Body of pancreas (tissue), 4 donors: Measurements from ENCODE around the gene RNF157. TPM values are rescaled to one million over a fixed set of nuclear protein-coding genes. Genes with fewer than 3 reads are reported as not detected.

Experiments
- ATAC-seq: fragments of 150-250 bp; one replicate; pipeline ENCODE4 v1.9.1; 2016
- DNase-seq, 4 donors: peaks; one replicate each; pipeline ENCODE4 v3.0.0-alpha.2; 2019
- H3K27ac ChIP-seq, 4 donors: fragments of 200-600 bp; sonication (generic); 1 replicate in 3 of 4; 2 replicates in 1 of 4; pipeline versions ENCODE4 v1.5.1 to v1.6.1; 2016 to 2019; ENCODE audit warnings: mild to moderate bottlenecking in 1 of 4, mixed read lengths in 1 of 4, moderate library complexity in 1 of 4
- H3K27me3 ChIP-seq, 2 donors: fragments of 200-600 bp; sonication (generic); one replicate each; pipeline ENCODE4 v1.6.0; 2016; ENCODE audit warnings: mild to moderate bottlenecking in 1 of 2
- H3K36me3 ChIP-seq, 2 donors: fragments of 200-600 bp; sonication (generic); replicated peaks in 1 of 2; 2 replicates each; pipeline ENCODE4 v1.5.1; 2016; ENCODE audit warnings: low read depth in 2 of 2; ENCODE audit not compliant: insufficient read depth in 1 of 2
- H3K4me1 ChIP-seq: fragments of 200-600 bp; sonication (generic); one replicate; pipeline ENCODE4 v1.6.0; 2016
- H3K4me3 ChIP-seq, 2 donors: fragments of 200-600 bp; sonication (generic); 1 replicate in 1 of 2; 2 replicates in 1 of 2; pipeline ENCODE4 v1.5.1; 2016 to 2019
- H3K9me3 ChIP-seq, 3 donors: fragments of 200-600 bp; sonication (generic); 1 replicate in 2 of 3; 2 replicates in 1 of 3; pipeline ENCODE4 v1.5.1; 2016
- POLR2A ChIP-seq, 3 donors: fragments of 450-650 bp; IDR thresholded peaks; one replicate each; pipeline ENCODE4 v1.6.1; 2016; ENCODE audit warnings: antibody characterized with exemption in 3 of 3, mild to moderate bottlenecking in 2 of 3
- WGBS, 2 donors: methylation state at CpG; one replicate each; pipeline ENCODE4 v1.1.5; 2017; 5-methylcytosine and 5-hydroxymethylcytosine counted together
- intact Hi-C: fragments of 100-400 bp; cut with DNase I; formaldehyde crosslinking; loops from one replicate; pipeline ENCODE4 v1.15.1; 2023
- total RNA-seq, 2 donors: library from RNA; depleted of rRNA; stranded (reverse); fragments of >200 nt; gene quantifications; one replicate each; pipeline ENCODE4 v1.1.0, GENCODE V29; 2016
- TF ChIP-seq, protein P1 (sequence below), 7 experiments: fragments of 450-650 bp in 4 of 7; fragments of 200-600 bp in 3 of 7; sonication (generic) in 3 of 7; IDR thresholded peaks; one replicate each; pipeline ENCODE4 v1.5.1; 2016 to 2019; ENCODE audit warnings: antibody characterized with exemption in 7 of 7

The RNF157 gene
- total RNA-seq, 2 donors from 2014 or later: 4.7 to 29.3 TPM

DNA sequence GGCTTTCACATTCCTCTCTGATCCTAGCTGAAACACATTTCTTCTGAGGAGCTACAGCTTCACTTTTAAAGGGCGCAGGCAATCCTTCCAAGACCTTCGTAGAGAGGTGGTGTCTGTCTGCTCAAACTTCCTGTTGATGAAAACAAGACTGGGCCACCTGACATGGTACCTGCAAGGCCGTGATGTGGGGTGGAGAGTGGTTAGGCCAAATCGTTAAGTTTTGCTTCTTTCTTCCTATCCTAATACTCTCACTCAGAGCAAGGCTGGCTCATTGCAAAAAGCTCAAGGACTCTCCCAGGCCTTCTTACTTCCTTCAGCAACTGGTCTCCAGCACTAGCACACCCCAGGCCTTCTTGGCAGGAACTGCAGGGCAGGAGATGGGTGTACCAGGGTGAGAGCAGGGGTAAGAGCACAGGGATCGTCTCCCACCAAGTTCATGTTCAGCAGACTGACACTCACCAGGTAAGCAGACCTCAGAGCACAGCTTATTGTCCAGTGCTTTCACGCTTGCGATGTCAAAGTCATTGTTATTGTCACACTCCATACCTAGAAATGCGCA lies 88.3 kb downstream of the RNF157 start:
- H3K4me1 ChIP-seq: no peaks in the 10 kb centered on the region
- H3K27me3 ChIP-seq: no peaks in the 10 kb centered on the region
- H3K9me3 ChIP-seq: no peaks in the 10 kb centered on the region
- TF ChIP-seq, protein P1, sequence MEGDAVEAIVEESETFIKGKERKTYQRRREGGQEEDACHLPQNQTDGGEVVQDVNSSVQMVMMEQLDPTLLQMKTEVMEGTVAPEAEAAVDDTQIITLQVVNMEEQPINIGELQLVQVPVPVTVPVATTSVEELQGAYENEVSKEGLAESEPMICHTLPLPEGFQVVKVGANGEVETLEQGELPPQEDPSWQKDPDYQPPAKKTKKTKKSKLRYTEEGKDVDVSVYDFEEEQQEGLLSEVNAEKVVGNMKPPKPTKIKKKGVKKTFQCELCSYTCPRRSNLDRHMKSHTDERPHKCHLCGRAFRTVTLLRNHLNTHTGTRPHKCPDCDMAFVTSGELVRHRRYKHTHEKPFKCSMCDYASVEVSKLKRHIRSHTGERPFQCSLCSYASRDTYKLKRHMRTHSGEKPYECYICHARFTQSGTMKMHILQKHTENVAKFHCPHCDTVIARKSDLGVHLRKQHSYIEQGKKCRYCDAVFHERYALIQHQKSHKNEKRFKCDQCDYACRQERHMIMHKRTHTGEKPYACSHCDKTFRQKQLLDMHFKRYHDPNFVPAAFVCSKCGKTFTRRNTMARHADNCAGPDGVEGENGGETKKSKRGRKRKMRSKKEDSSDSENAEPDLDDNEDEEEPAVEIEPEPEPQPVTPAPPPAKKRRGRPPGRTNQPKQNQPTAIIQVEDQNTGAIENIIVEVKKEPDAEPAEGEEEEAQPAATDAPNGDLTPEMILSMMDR (IDR thresholded peaks at IDR 0.05): no peak
- no peak for TF ChIP-seq POLR2A (IDR thresholded peaks at IDR 0.05)
- DNase-seq (no peak), ATAC-seq (no peak)
- no peak overlapping the region for H3K27ac ChIP-seq
- H3K4me3 ChIP-seq: no peak overlapping the region
- intact Hi-C loops: no loop called here
- H3K36me3 ChIP-seq: no peaks in the 10 kb centered on the region
- 81 to 83% methylated on average over 7 to 8 of the region's 8 CpGs for WGBS, 2 donors

DNA sequence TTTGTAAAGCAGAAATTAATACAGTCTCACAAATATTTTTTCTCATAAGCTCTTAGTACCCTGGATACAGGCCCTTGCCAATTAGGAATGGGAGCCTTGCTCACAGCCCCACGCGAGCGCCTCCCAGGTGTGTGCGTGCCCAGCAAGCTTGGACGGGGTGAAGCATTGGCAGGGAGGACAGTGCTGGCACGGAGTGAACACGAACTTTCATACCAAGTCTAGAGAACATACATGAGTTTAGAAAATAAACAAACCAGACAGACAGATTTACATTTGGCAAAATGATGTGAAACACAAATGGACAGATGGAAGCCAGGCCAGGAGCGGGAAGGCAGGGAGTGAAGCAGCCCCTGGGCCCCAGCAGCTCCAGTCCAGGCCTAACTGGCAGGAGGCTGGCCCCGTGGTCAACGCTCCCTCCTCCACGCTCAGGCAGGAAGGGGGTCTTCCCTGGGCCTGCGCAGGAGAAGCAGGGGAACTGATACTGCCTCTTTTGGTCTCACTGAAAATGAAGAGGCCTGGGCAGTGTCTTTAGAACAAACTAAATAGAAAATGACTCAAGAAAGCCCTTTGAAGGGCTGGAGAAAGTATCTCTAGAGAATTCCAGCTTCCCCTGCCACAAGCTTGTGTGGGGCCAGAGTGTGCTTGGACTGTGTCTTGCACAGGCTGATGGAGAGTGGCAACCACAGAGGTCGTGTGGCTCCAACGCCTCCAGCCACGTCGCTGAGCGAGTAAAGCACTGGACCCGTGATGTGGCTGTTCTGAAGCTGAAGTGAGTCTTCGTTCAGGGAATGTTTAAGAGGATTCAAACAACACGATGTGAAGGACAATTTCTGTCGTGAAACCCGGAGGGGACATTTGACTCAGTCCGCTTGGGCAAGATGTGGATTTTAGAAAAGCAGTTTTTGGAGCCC lies 89.3 kb downstream of the RNF157 start:
- intact Hi-C loops: no loop called here
- no peak for TF ChIP-seq POLR2A (IDR thresholded peaks at IDR 0.05)
- TF ChIP-seq, protein P1 (IDR thresholded peaks at IDR 0.05): no peak
- H3K27ac ChIP-seq: no peak overlapping the region
- no peak overlapping the region for H3K4me3 ChIP-seq
- H3K36me3 ChIP-seq: no peaks in the 10 kb centered on the region
- ATAC-seq (no peak), DNase-seq (no peak)
- 80 to 83% methylated on average over 20 to 23 of the region's 23 CpGs for WGBS, 2 donors
- no peaks in the 10 kb centered on the region for H3K27me3 ChIP-seq
- H3K4me1 ChIP-seq: no peaks in the 10 kb centered on the region
- no peaks in the 10 kb centered on the region for H3K9me3 ChIP-seq

DNA sequence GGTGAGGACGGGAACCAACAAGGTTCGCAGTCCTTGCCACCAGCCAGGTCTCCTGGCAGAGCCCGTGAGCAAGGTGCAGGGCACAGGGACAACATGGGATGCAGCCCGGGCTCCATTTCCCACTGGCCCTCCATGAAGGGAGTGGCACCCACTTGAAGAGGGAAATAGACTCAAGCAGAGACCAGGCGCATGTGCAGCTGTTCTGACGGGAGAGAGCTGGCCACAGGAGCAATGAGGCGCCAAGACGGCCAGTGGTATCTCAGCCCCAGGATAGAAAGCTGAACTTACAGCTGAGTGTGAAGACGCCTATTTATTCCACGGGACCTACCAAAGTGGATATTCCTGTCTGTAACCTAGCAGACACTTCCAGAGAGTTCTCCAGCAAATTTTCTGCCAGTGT lies 91.1 kb downstream of the RNF157 start:
- intact Hi-C loops: no loop called here
- Histone ChIP-seq H3K36me3 (no peaks in the 10 kb centered on the region), H3K4me3 (no peak overlapping the region), H3K27me3 (no peaks in the 10 kb centered on the region), H3K4me1 (no peaks in the 10 kb centered on the region), H3K9me3 (no peaks in the 10 kb centered on the region), H3K27ac (no peak overlapping the region)
- WGBS, 2 donors: 68 to 80% methylated on average over 9 to 10 of the region's 10 CpGs
- no peak for DNase-seq
- no peak for TF ChIP-seq POLR2A (IDR thresholded peaks at IDR 0.05)
- TF ChIP-seq, protein P1 (IDR thresholded peaks at IDR 0.05): no peak
- ATAC-seq: no peak

DNA sequence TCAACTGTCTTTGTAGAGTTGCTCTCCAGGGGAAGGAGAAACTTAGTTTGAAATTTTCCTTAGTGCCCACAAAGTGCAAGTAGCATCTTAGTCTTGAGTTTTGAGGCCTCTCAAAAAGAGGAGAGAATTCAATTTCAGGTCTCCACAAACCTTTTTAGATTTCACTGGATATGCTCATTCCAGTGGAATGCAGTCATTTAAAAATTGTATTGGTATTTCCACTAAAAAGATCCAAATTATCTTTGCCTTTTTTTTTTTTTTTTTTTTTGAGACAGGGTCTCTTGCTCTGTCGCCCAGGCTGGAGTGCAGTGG lies 92.3 kb downstream of the RNF157 start:
- H3K4me3 ChIP-seq: no peak overlapping the region
- intact Hi-C loops: no loop called here
- H3K4me1 ChIP-seq: no peaks in the 10 kb centered on the region
- no peak for TF ChIP-seq POLR2A (IDR thresholded peaks at IDR 0.05)
- TF ChIP-seq, protein P1 (IDR thresholded peaks at IDR 0.05): no peak
- H3K27ac ChIP-seq: no peak overlapping the region
- no peaks in the 10 kb centered on the region for H3K36me3 ChIP-seq
- no peaks in the 10 kb centered on the region for H3K27me3 ChIP-seq
- 83 to 100% methylated on average over 1 of the region's 1 CpG for WGBS, 2 donors
- DNase-seq: no peak
- ATAC-seq: no peak
- H3K9me3 ChIP-seq: no peaks in the 10 kb centered on the region
